HG03108 (cell line): ENCODE measurements around the gene FBXL17.

Experiments used
- ATAC-seq: cut with Tn5 transposase; IDR thresholded peaks from one replicate; pipeline ENCODE4 v1.9.1; 2021; ENCODE audit warnings: moderate library complexity; ENCODE audit not compliant: unreplicated experiment

The FBXL17 gene

GRCh38 chr5:108024986-108025385, 356.9 kb downstream of the FBXL17 start:
- no peak for ATAC-seq

GRCh38 chr5:108016101-108016500, 365.8 kb downstream of the FBXL17 start:
- no peak for ATAC-seq

GRCh38 chr5:108006791-108007190, 375.1 kb downstream of the FBXL17 start:
- ATAC-seq, result no peak

- peak; percentile 99 for ATAC-seq
Observed at GRCh38 chr5:108003178-108003577, 378.7 kb downstream of the FBXL17 start.

- no peak for ATAC-seq
Observed at GRCh38 chr5:108001222-108001621, 380.7 kb downstream of the FBXL17 start.

- ATAC-seq, result no peak
Observed at GRCh38 chr5:107997338-107997980, 384.4 kb downstream of the FBXL17 start.

- ATAC-seq, result no peak
Observed at GRCh38 chr5:107993341-107993740, 388.6 kb downstream of the FBXL17 start.

- ATAC-seq, result no peak
Observed at GRCh38 chr5:107990881-107991810, 390.8 kb downstream of the FBXL17 start.

GRCh38 chr5:107985144-107985543, 396.8 kb downstream of the FBXL17 start:
- no peak for ATAC-seq

GRCh38 chr5:107982703-107983425, 399.0 kb downstream of the FBXL17 start:
- ATAC-seq, result no peak

GRCh38 chr5:107980923-107981692, 400.8 kb downstream of the FBXL17 start:
- no peak for ATAC-seq

- ATAC-seq, result no peak
Observed at GRCh38 chr5:107979900-107980299, 402.0 kb downstream of the FBXL17 start.

GRCh38 chr5:107979291-107979690, 402.6 kb downstream of the FBXL17 start:
- ATAC-seq, result no peak

- no peak for ATAC-seq
Observed at GRCh38 chr5:107977550-107978071, 404.3 kb downstream of the FBXL17 start.

- no peak for ATAC-seq
Observed at GRCh38 chr5:107975568-107975967, 406.3 kb downstream of the FBXL17 start.

- no peak for ATAC-seq
Observed at GRCh38 chr5:107971846-107972245, 410.1 kb downstream of the FBXL17 start.

GRCh38 chr5:107969847-107970246, 412.1 kb downstream of the FBXL17 start:
- ATAC-seq, result no peak

GRCh38 chr5:107968998-107969397, 412.9 kb downstream of the FBXL17 start:
- ATAC-seq, result no peak

GRCh38 chr5:107968406-107968843, 413.5 kb downstream of the FBXL17 start:
- no peak for ATAC-seq

GRCh38 chr5:107966201-107966600, 415.7 kb downstream of the FBXL17 start:
- ATAC-seq, result no peak
